G401 (cell line): ENCODE results near the gene CENATAC. TPM values are rescaled to one million over a fixed set of nuclear protein-coding genes. Genes with fewer than 3 reads are reported as not detected.
"Not testable (repeated sequence)": the region's sequence is repeated elsewhere in the genome, so short reads cannot be mapped to it uniquely, and the experiment has no call there.

ENCODE experiments used
- DNase-seq: peaks from one replicate; pipeline ENCODE4 v3.0.0-alpha.2; 2015; ENCODE audit warnings: low spot score
- in situ Hi-C: cut with HindIII; loops from 2 replicates; pipeline ENCODE4 v1.10.0; 2016; ENCODE audit warnings: low sequenced_read_pairs, mixed read lengths
- total RNA-seq: library from RNA; depleted of rRNA; stranded (reverse); fragments of >200 nt; shearing (Covaris generic); gene quantifications from 2 replicates; pipeline ENCODE4 v1.2.3, GENCODE V29; 2014

CENATAC gene
- total RNA-seq, 1 experiment from 2014 or later, result 34.0 TPM

- DNase-seq, result no peak
- in situ Hi-C loops, result no loop called here
Measured at GRCh38 chr11:118988280-118988679, 9.7 kb upstream of the CENATAC start.

- DNase-seq, in situ Hi-C loops: not testable (repeated sequence)
Measured at GRCh38 chr11:118991486-118992038, 6.4 kb upstream of the CENATAC start.

- DNase-seq, result peak; percentile 48
- in situ Hi-C loops, result no loop called here
Measured at GRCh38 chr11:118996926-118997626, 862 bp upstream of the CENATAC start.

GRCh38 chr11:118998388-118998717, 415 bp downstream of the CENATAC start:
- no peak for DNase-seq
- in situ Hi-C loops, result no loop called here

- in situ Hi-C loops, result no loop called here
- no peak for DNase-seq
Measured at GRCh38 chr11:118998822-118999221, 884 bp downstream of the CENATAC start.

GRCh38 chr11:119000906-119001305, 3.0 kb downstream of the CENATAC start:
- no peak for DNase-seq
- in situ Hi-C loops, result no loop called here

GRCh38 chr11:119006656-119007055, 8.7 kb downstream of the CENATAC start:
- in situ Hi-C loops, result no loop called here
- DNase-seq, result no peak

- DNase-seq, result no peak
Measured at GRCh38 chr11:119011476-119012053, 13.6 kb downstream of the CENATAC start.

GRCh38 chr11:119012629-119013170, 14.8 kb downstream of the CENATAC start:
- DNase-seq, result no peak
- in situ Hi-C loops, result loop anchor here (10.0 kb wide), 1 partner anchor 92 kb away; the partner anchor contains the start of genes C2CD2L and DPAGT1

More at GRCh38 chr11:119011476-119012053, 13.6 kb downstream of the CENATAC start:
- in situ Hi-C loops, result loop anchor here (10.0 kb wide), 1 partner anchor 93 kb away; the partner anchor contains the start of genes C2CD2L and DPAGT1

- in situ Hi-C loops, result loop anchor here (10.0 kb wide), 1 partner anchor 90 kb away; the partner anchor contains the start of genes C2CD2L and DPAGT1
- DNase-seq, result no peak
Measured at GRCh38 chr11:119014209-119014924, 16.4 kb downstream of the CENATAC start.

- DNase-seq, result no peak
- in situ Hi-C loops, result loop anchor here (10.0 kb wide), 1 partner anchor 90 kb away; the partner anchor contains the start of genes C2CD2L and DPAGT1
Measured at GRCh38 chr11:119015054-119015611, 17.2 kb downstream of the CENATAC start.

- no peak for DNase-seq
- in situ Hi-C loops, result loop anchor here (10.0 kb wide), 1 partner anchor 88 kb away; the partner anchor contains the start of genes C2CD2L and DPAGT1
Measured at GRCh38 chr11:119016216-119017009, 18.5 kb downstream of the CENATAC start.

GRCh38 chr11:119017377-119017776, 19.4 kb downstream of the CENATAC start:
- DNase-seq, result not testable (repeated sequence)
- in situ Hi-C loops, result loop anchor here (10.0 kb wide), 1 partner anchor 87 kb away; the partner anchor contains the start of genes C2CD2L and DPAGT1

- in situ Hi-C loops, result loop anchor here (10.0 kb wide), 1 partner anchor 86 kb away; the partner anchor contains the start of genes C2CD2L and DPAGT1
- DNase-seq, result peak; percentile 98
Measured at GRCh38 chr11:119018074-119018938, 20.4 kb downstream of the CENATAC start, which contains the start of the genes RPS25 and TRAPPC4. RPS25 (minus strand) TSS chr11:119018343; CDS start chr11:119018284, 59 bp downstream. TRAPPC4 (plus strand) TSS chr11:119018766; CDS start chr11:119018796, 30 bp downstream.

GRCh38 chr11:119019996-119020395, 22.1 kb downstream of the CENATAC start:
- DNase-seq, result no peak
- in situ Hi-C loops, result loop anchor here (10.0 kb wide), 1 partner anchor 85 kb away; the partner anchor contains the start of genes C2CD2L and DPAGT1

GRCh38 chr11:119021631-119022030, 23.7 kb downstream of the CENATAC start:
- no peak for DNase-seq
- in situ Hi-C loops, result no loop called here

GRCh38 chr11:119023741-119024140, 25.8 kb downstream of the CENATAC start:
- in situ Hi-C loops, result no loop called here

More at GRCh38 chr11:119023741-119024140, 25.8 kb downstream of the CENATAC start:
- DNase-seq, result no peak
